GM21619 (cell line): Measurements from ENCODE around the gene PDLIM7.

Experiments used
- ATAC-seq: cut with Tn5 transposase; IDR thresholded peaks from one replicate; pipeline ENCODE4 v1.9.1; 2021; ENCODE audit not compliant: unreplicated experiment

The PDLIM7 gene

DNA sequence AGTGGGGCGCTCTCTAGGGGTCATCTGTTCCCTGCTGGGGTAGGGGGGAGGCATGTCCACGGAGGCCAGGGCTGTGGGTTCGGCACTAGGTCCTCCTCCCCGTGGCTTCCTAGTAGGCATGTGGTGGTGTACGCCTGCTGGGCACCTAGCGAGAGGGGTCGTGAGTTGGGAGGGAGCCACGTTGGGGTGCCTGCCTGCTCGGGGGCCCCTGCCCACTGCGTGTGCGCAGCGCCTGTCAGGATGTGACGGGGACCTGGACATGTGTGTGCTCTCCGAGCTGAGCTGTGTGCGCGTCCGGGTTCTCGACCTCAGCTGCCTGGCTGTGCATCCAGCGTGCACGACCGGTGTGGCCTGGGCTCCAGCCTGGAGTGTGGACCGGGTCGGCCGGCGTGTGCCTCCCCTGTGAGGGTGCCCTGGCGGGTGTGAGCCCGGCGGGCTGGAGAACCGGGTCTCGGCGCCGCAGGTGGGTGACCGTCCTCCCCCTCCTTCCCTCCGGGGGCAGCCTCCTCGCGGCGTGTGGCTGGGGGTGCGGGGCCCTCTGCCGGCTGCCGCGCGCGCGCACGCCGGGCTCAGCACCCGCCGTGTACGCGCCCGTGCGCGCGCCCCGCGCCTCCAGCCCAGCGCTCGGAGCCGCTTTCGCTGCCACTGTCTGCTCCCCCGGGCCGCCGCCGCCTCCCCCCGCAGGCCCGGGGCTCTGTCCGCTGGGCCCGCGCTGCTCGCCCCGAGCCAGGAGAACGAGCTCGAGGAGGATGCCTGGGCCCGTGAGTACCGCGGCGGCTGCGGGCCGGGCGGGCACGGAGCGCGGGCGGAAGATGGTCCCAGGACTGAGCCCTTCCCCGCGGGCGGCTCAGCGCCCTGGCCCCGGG lies 51.0 kb downstream of the PDLIM7 start, which contains the start of gene PRR7:
TSS of gene PRR7 (plus strand) at position 615 of the 866 bp plus-strand sequence. CDS start 8,254 bp downstream, outside the sequence.
- peak; percentile 48 for ATAC-seq

DNA sequence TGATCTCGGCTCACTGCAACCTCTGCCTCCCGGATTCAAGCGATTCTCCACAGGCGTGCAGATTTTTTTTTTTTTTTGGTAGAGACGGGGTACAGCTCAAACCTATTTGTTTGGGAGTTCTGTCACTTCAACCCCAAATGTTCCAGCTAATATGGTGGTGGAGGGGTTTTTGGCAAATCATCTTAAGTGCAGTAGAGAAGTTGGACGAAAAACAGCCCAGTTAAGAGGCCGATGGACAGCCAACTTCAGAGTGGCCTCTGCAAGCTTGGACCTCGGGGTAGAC lies 51.5 kb downstream of the PDLIM7 start:
- no peak for ATAC-seq

DNA sequence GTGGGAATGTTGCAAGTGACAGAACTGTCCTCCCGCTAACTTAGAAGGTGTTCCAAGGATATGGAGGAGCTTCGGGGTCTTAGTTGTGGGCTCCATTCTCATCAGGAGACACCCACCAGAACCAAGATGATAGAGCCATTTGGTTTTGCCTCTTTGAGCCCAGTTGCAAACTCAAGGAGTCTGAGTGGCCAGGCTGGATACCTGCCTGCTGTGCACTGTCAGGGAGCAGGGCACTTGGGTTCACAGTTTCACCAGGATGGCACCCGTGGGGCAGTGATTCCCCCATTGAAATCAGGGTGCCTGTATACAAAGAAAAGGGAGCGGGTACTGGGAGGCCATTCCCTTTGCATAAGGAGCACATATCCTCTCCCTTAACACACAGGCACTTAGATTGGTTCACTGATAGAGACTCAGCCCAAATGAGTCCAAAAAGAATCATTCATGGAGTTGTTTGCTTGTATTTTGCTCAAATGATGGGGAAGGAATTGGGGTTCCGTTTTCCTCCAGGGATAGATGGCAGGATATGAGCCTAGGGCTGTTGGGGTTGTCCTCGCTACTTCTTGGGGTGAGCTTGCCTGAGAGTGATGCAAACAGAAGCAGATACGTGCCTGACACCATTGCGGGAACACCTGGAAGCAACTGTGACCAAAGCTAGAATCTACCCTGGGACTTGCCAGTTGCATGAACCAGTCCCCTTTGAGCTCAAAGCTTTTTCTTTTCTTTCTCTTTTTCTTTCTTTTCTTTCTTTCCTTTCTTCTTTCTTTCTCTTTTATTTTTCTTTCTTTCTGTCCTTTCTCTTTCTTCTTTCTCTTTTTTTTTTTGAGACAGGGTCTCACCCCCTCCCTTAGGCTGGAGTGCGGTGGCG lies 52.1 kb downstream of the PDLIM7 start:
- ATAC-seq: no peak

GRCh38 chr5:177444106-177445051 lies 53.0 kb downstream of the PDLIM7 start:
- ATAC-seq: no peak

GRCh38 chr5:177443144-177443983 lies 54.0 kb downstream of the PDLIM7 start:
- ATAC-seq: no peak

DNA sequence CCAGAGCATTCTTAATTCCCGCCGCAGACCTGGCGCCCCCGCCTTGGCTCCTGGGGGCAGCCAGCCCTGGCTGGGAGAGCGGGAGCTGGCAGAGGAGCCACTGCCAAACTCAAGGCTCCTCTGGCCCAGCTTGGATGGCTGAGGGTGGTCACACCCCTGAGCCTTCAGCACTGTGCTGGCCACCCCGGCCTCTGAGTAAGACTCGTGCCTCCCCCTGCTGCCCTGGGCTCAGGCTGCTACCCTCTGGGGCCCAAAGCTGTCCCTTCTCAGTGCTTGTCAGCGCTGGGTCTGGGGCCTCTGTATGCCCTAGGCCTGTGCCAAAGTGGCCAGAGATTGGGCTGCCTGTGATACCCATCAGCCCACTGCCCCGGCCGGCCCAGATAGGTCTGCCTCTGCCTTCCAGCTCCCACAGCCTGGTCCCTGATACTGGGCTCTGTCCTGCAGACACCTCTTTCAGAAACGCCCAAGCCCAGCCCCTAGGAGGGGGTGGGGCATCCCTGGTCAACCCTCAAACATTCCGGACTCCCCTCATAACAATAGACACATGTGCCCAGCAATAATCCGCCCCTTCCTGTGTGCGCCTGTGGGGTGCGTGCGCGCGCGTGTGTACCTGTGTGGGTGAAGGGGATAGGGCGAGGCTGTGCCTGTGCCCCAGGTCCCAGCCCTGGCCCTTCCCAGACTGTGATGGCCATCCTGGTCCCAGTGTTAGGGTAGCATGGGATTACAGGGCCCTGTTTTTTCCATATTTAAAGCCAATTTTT lies 55.2 kb downstream of the PDLIM7 start:
- ATAC-seq: no peak

- ATAC-seq: no peak
Measured at GRCh38 chr5:177440990-177441780, 56.2 kb downstream of the PDLIM7 start.

DNA sequence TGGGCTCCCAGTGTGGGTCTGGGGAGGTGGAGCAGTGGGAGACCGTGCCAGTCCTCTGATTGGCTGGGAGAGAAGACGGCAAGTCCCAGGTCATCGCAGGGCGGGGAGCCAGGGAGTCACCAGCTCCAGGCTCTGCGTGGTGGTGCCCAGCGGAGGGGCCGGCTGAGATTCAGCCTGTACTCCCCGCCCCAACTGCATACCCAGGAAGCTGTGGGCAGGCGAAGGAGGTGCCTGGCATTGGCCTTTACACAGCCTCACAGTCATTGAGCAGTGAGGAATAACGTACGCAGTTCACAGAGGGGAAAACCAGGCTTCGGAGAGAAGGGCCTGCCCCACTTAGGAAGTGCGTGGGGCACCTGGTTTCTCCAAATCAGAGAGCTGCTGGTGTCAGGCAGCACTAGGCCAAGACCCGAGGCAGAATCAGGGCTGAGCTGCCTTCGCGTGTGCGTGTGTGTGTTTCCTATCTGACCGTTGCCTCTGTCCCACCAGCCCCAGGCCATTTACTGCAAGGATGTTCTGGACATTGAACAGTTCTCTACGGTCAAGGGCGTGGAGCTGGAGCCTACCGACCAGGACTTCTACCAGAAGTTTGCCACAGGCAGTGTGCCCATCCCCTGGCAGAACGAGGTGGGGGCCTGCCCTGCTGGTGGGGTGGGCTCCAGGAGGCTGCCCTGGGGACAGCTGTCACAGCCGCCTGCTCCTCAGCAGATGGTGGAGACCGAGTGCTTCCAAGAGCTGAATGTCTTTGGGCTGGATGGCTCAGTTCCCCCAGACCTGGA lies 57.0 kb downstream of the PDLIM7 start:
- no peak for ATAC-seq

DNA sequence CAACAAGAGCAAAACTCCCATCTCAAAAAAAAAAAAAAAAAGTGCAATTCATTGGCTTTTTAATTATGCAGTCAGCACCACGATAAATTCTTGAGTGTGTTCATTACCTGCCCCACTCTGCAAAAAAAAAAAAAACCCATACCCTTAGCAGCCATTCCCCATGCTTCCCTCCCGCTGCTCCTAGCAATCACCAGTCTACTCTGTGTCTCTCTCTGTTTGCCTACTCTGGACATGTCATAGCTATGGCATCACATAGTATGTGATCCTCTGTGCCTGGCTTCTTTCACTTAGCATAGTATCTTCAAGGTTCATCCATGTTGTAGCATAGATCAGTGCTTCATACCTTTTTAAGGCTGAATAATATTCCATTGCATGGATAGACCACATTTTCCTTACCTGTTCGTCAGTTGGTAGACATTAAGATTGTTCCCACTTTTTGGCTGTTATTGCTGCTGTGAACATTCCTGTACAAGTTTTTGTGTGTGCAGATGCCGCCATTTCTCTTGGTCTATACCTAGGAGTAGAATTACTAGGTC lies 57.8 kb downstream of the PDLIM7 start:
- no peak for ATAC-seq

DNA sequence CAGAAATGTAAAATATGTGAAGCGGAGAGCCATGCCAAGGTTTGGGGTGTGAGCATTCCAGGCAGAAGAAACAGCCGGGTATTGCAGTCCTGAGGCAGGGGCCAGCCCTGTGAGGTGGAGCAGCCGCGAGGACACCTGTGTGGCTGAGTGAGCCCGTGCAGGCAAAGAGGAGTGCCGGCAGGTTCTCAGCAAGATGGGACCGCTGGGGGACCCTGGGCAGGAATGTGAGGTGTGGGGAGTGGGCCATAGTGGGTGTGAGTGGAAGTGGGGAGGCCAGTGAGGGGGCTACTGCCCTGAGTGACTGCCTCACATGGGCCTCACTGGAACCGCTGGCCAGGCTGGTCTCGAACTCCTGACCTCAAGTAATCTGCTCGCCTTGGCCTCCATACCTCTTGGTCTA lies 58.9 kb downstream of the PDLIM7 start:
- no peak for ATAC-seq

GRCh38 chr5:177437623-177438022 lies 59.8 kb downstream of the PDLIM7 start:
- ATAC-seq: no peak

DNA sequence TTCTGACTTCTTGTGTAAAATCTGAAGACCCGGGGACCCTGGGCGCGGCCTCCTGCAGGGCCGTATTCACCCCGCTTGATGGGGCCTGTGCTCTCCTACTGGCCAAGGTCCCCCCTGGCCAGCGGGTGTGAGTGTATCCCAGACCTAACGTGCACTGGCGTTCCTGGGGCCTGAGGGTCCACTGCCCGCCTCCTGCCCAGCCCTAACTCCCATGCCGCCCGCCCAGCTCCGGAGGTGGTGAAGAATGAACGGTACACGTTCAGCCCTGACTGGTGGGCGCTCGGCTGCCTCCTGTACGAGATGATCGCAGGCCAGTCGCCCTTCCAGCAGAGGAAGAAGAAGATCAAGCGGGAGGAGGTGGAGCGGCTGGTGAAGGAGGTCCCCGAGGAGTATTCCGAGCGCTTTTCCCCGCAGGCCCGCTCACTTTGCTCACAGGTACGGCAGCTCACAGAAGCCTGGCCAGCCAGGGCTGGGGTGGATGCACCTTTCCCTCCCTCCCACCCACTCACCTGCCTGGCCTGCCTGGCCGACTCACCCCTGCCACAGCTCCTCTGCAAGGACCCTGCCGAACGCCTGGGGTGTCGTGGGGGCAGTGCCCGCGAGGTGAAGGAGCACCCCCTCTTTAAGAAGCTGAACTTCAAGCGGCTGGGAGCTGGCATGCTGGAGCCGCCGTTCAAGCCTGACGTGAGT lies 61.4 kb downstream of the PDLIM7 start:
- no peak for ATAC-seq

GRCh38 chr5:177434942-177435738 lies 62.3 kb downstream of the PDLIM7 start:
- ATAC-seq: no peak

GRCh38 chr5:177434437-177434836 lies 63.0 kb downstream of the PDLIM7 start:
- ATAC-seq: no peak

- no peak for ATAC-seq
Measured at GRCh38 chr5:177433658-177434217, 63.7 kb downstream of the PDLIM7 start.
